IMR-90 (cell line): ENCODE results near the gene CPAMD8. TPM values are rescaled to one million over a fixed set of nuclear protein-coding genes. Genes with fewer than 3 reads are reported as not detected.

Experiments used
- ATAC-seq: fragments of 200-7000 bp; cut with Tn5 transposase; 2 replicates; pipeline ENCODE4 v1.9.1; 2020; ENCODE audit warnings: low read depth, mild to moderate bottlenecking, moderate library complexity
- BruUV-seq: library from RNA; stranded (reverse); fragments of 400-500 nt; replicated peaks from 2 replicates; lab custom pipeline; 2021; lab: Mats Ljungman, UMichigan
- CTCF ChIA-PET: fragments of 300-600 bp; formaldehyde crosslinking; extraction: SDS; loops from one replicate; lab custom pipeline; 2021; ENCODE audit warnings: antibody characterized with exemption; lab: Yijun Ruan, JAX
- POLR2A ChIA-PET: fragments of 300-600 bp; sonication (Branson Sonifier 250); formaldehyde crosslinking; loops from one replicate; lab custom pipeline; 2022; ENCODE audit warnings: antibody characterized with exemption; ENCODE audit not compliant: unreplicated experiment; lab: Charles Lee
- DNase-seq: peaks from one replicate; pipeline ENCODE4 v3.0.0; 2013
- H2AFZ ChIP-seq: replicated peaks from 2 replicates; pipeline ENCODE3; 2013; ENCODE audit warnings: low read length, mild to moderate bottlenecking; ENCODE audit not compliant: poor library complexity
- H2AK5ac ChIP-seq: 2 replicates; pipeline ENCODE4 v1.6.1; 2013; ENCODE audit warnings: low read depth, low read length, inconsistent platforms
- H2AK9ac ChIP-seq: replicated peaks from 2 replicates; pipeline ENCODE3; 2013; ENCODE audit warnings: mild to moderate bottlenecking, low read depth, low read length, moderate library complexity; ENCODE audit not compliant: poor library complexity
- H2BK120ac ChIP-seq: 2 replicates; pipeline ENCODE4 v1.6.1; 2013; ENCODE audit warnings: low read depth, low read length, inconsistent platforms
- H2BK15ac ChIP-seq: 3 replicates; pipeline ENCODE4 v1.6.1; 2013; ENCODE audit warnings: low read depth, low read length, inconsistent platforms
- H2BK20ac ChIP-seq: 2 replicates; pipeline ENCODE4 v1.6.1; 2013; ENCODE audit warnings: low read depth, mild to moderate bottlenecking, inconsistent platforms, low read length, moderate library complexity
- H2BK5ac ChIP-seq: 2 replicates; pipeline ENCODE4 v1.6.1; 2013; ENCODE audit warnings: mild to moderate bottlenecking, low read depth, low read length, inconsistent platforms; ENCODE audit not compliant: poor library complexity, severe bottlenecking
- H3K14ac ChIP-seq: replicated peaks from 2 replicates; pipeline ENCODE4 v1.6.1; 2013; ENCODE audit warnings: low read depth, low read length, inconsistent platforms
- H3K18ac ChIP-seq: 2 replicates; pipeline ENCODE4 v1.6.1; 2013; ENCODE audit warnings: low read depth, low read length, control low read depth
- H3K23ac ChIP-seq: 2 replicates; pipeline ENCODE4 v1.6.1; 2013; ENCODE audit warnings: low read depth, low read length, inconsistent platforms
- H3K27ac ChIP-seq: 2 replicates; pipeline ENCODE4 v1.5.1; 2013; ENCODE audit warnings: mild to moderate bottlenecking, control low read depth, low read length; ENCODE audit not compliant: insufficient read depth
- H3K27me3 ChIP-seq: 2 replicates; pipeline ENCODE4 v1.6.1; 2013; ENCODE audit warnings: low read length; ENCODE audit not compliant: control insufficient read depth, insufficient read depth
- H3K36me3 ChIP-seq: 2 replicates; pipeline ENCODE4 v1.6.1; 2013; ENCODE audit warnings: low read length, mixed read lengths; ENCODE audit not compliant: control insufficient read depth, insufficient read depth
- H3K4ac ChIP-seq: 2 replicates; pipeline ENCODE4 v1.6.1; 2013; ENCODE audit warnings: low read depth, low read length, inconsistent platforms
- H3K4me1 ChIP-seq: 2 replicates; pipeline ENCODE4 v1.6.1; 2013; ENCODE audit warnings: low read length, mixed read lengths; ENCODE audit not compliant: control insufficient read depth, insufficient read depth
- H3K4me2 ChIP-seq: 2 replicates; pipeline ENCODE4 v1.6.1; 2013; ENCODE audit warnings: low read depth, mild to moderate bottlenecking, control low read depth, low read length, moderate library complexity
- H3K4me3 ChIP-seq: 2 replicates; pipeline ENCODE4 v1.5.1; 2013; ENCODE audit warnings: low read depth, mild to moderate bottlenecking, control low read depth, low read length, moderate library complexity; ENCODE audit not compliant: insufficient read depth
- H3K56ac ChIP-seq: 2 replicates; pipeline ENCODE4 v1.6.1; 2013; ENCODE audit warnings: low read length, inconsistent platforms; ENCODE audit not compliant: insufficient read depth; ENCODE audit errors: extremely low read depth
- H3K79me1 ChIP-seq, 2 experiments: 2 replicates each; pipeline ENCODE4 v1.6.1; 2013; ENCODE audit warnings: low read length in 2 of 2, inconsistent platforms in 1 of 2, low read depth in 1 of 2
- H3K9ac ChIP-seq: 2 replicates; pipeline ENCODE4 v1.6.1; 2013; ENCODE audit warnings: low read depth, low read length, control low read depth
- H3K9me1 ChIP-seq: 2 replicates; pipeline ENCODE4 v1.6.1; 2013; ENCODE audit warnings: low read length, inconsistent platforms; ENCODE audit not compliant: insufficient read depth
- H3K9me3 ChIP-seq: 2 replicates; pipeline ENCODE4 v1.6.1; 2013; ENCODE audit warnings: low read length; ENCODE audit not compliant: control insufficient read depth, insufficient read depth
- H4K20me1 ChIP-seq: 2 replicates; pipeline ENCODE4 v1.6.1; 2013; ENCODE audit warnings: low read length, inconsistent platforms; ENCODE audit not compliant: insufficient read depth
- H4K5ac ChIP-seq: 2 replicates; pipeline ENCODE4 v1.6.1; 2013; ENCODE audit warnings: mild to moderate bottlenecking, low read depth, low read length, control low read depth
- H4K8ac ChIP-seq, 2 experiments: 2 replicates each; pipeline ENCODE4 v1.6.1; 2013; ENCODE audit warnings: low read depth in 2 of 2, low read length in 2 of 2, control low read depth in 1 of 2, inconsistent platforms in 1 of 2
- H4K91ac ChIP-seq: 2 replicates; pipeline ENCODE4 v1.6.1; 2013; ENCODE audit warnings: low read depth, low read length, inconsistent platforms; ENCODE audit not compliant: insufficient read depth
- BHLHE40 ChIP-seq: fragments of 150-350 bp; IDR thresholded peaks from 2 replicates; pipeline ENCODE4 v1.6.1; 2016; ENCODE audit warnings: mild to moderate bottlenecking, low read depth, low read length
- CEBPB ChIP-seq: IDR thresholded peaks from 2 replicates; pipeline ENCODE4 v1.6.1; 2012; ENCODE audit warnings: low read depth, low read length, improper control_type of control experiment
- CHD1 ChIP-seq: IDR thresholded peaks from 2 replicates; pipeline ENCODE4 v1.6.1; 2012; ENCODE audit warnings: low read depth, low read length, improper control_type of control experiment
- MXI1 ChIP-seq: IDR thresholded peaks from 2 replicates; pipeline ENCODE4 v1.6.1; 2012; ENCODE audit warnings: low read depth, mild to moderate bottlenecking, low read length, moderate library complexity, borderline replicate concordance
- NFE2L2 ChIP-seq: fragments of 150-350 bp; IDR thresholded peaks from 2 replicates; pipeline ENCODE4 v1.6.1; 2016; ENCODE audit warnings: low read depth, mild to moderate bottlenecking, low read length
- POLR2A ChIP-seq: IDR thresholded peaks from 2 replicates; pipeline ENCODE4 v1.6.1; 2012; ENCODE audit warnings: mild to moderate bottlenecking, low read depth, low read length
- RCOR1 ChIP-seq: IDR thresholded peaks from 2 replicates; pipeline ENCODE4 v1.6.1; 2012; ENCODE audit warnings: mild to moderate bottlenecking, low read length, improper control_type of control experiment; ENCODE audit not compliant: insufficient replicate concordance
- USF2 ChIP-seq: fragments of 150-350 bp; IDR thresholded peaks from 2 replicates; pipeline ENCODE4 v1.6.1; 2017; ENCODE audit warnings: mild to moderate bottlenecking, antibody characterized with exemption, low read length, low read depth
- WGBS, 2 experiments: methylation state at CpG; one replicate each; pipeline versions ENCODE4 v1.1.5 to v1.1.7; 2013; ENCODE audit warnings: missing lambda C conversion rate in 2 of 2; ENCODE audit not compliant: insufficient read length in 1 of 2; ENCODE audit errors: extremely low coverage in 2 of 2; 5-methylcytosine and 5-hydroxymethylcytosine counted together
- dilution Hi-C: fragments of 300-500 bp; cut with HindIII; formaldehyde crosslinking; loops from one replicate; pipeline ENCODE4 v1.14.3; 2018; ENCODE audit warnings: low sequenced_read_pairs; ENCODE audit not compliant: unreplicated experiment
- in situ Hi-C: fragments of 300-500 bp; cut with MboI; formaldehyde crosslinking; loops from 3 replicates; pipeline ENCODE4 v1.14.3; 2019; ENCODE audit warnings: low sequenced_read_pairs, inconsistent platforms, mixed read lengths
- intact Hi-C: fragments of 100-400 bp; cut with micrococcal nuclease; formaldehyde crosslinking; loops from 2 replicates; pipeline ENCODE4 v1.10.0; 2022
- polyA plus RNA-seq, 3 experiments: library from polyadenylated mRNA; depleted of rRNA; stranded (reverse); fragments of >200 nt; gene quantifications; 2 replicates each; pipeline ENCODE4 v1.2.3, GENCODE V29; 2012; ENCODE audit warnings: low replicate concordance in 1 of 3
- total RNA-seq: library from RNA; depleted of rRNA; stranded (reverse); fragments of >200 nt; gene quantifications from 2 replicates; pipeline ENCODE4 v1.2.3, GENCODE V29; 2012

CPAMD8 gene
- total and polyA plus RNA-seq, 2 of the 4 experiments (the other 2 are of a cell fraction): 0.36 to 0.79 TPM

DNA sequence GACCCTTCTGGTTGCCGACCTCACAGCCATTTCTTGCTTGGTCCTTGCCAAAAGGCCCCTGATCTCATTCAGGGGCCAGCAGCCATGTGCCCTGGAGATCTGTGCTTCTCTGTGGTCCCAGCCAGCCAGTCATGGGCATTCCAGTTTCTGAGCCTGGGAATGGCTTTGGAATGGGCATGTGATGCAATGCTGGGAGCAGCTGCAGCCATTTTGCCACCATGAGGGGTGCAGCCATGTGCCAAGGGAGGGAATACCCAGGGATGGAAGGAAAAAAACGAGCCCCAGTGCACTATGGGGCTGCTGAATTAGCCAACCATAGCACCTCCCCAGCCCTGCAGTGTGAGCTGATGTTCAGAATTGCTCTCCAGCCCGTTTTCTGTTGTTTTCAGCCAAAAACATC lies 111.5 kb downstream of the CPAMD8 start:
- Histone ChIP-seq H3K79me1 (no peaks in the 10 kb centered on the region), H3K36me3 (no peaks in the 10 kb centered on the region), H3K4ac (no peak overlapping the region), H4K5ac (no peak overlapping the region), H3K56ac (no peak overlapping the region), H3K4me1 (no peaks in the 10 kb centered on the region), H2AFZ (no peak overlapping the region), H3K27me3 (no peaks in the 10 kb centered on the region; the same call in 1 of the 2 replicates), H2BK15ac (no peak overlapping the region), H2BK120ac (no peak overlapping the region), H4K91ac (no peak overlapping the region), H3K23ac (no peak overlapping the region), H3K27ac (no peak overlapping the region), H3K9me3 (peaks cover 30% of the 10 kb centered on the region), H2AK9ac (no peak overlapping the region), H3K9me1 (no peaks in the 10 kb centered on the region), H2AK5ac (no peak overlapping the region), H3K18ac (no peak overlapping the region), H3K4me3 (no peak overlapping the region), H3K14ac (no peak overlapping the region), H3K9ac (no peak overlapping the region), H2BK5ac (no peak overlapping the region), H4K20me1 (no peaks in the 10 kb centered on the region), H3K4me2 (no peak overlapping the region), H4K8ac (no peak overlapping the region), H2BK20ac (no peak overlapping the region)
- BruUV-seq: no TSS peak
- 50% methylated on average over 1 of the region's 3 CpGs; no CpG with 5 or more reads in 1 of the 2 experiments for WGBS, 2 experiments
- ATAC-seq (no peak), DNase-seq (no peak)
- CTCF ChIA-PET: no interaction called here
- TF ChIP-seq MXI1 (no peak), USF2 (no peak), NFE2L2 (no peak), BHLHE40 (no peak), RCOR1 (no peak), CHD1 (no peak), CEBPB (no peak), POLR2A (no peak)
- dilution Hi-C loops (no loop called here), intact Hi-C loops (no loop called here), in situ Hi-C loops (no loop called here)
- POLR2A ChIA-PET: no interaction called here
